ENCODE measurements around the gene GYS1.

DNA sequence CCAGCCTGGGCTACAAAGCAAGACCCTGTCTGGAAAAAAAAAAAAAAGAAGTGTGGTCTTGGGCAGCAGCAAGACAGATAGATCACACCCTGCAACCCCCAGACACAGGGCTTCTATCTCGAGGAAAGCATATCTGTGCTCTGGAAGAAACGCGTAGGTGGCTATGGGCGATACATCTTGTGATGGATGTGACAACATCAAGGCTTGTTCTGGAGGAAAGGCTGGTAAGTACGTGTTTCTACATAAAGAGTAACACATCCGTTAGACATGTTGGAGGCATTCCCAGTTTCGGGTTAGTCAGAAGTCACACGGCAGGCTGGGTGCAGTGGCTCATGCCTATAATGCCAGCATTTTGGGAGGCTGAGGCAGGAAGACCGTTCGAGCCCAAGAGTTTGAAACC is 66.2 kb downstream of the GYS1 start:
- TF ChIP-seq POLR2AphosphoS5 (IDR thresholded peaks at IDR 0.05; ENCODE audit: low read length) (no peak), RB1 (IDR thresholded peaks at IDR 0.05; ENCODE audit: borderline replicate concordance) (no peak), POLR2A (IDR thresholded peaks at IDR 0.05; ENCODE audit: low read depth, low read length) (no peak), ASH2L (IDR thresholded peaks at IDR 0.05; ENCODE audit: borderline replicate concordance, low read depth) (no peak)
- TF ChIP-seq, protein P1, sequence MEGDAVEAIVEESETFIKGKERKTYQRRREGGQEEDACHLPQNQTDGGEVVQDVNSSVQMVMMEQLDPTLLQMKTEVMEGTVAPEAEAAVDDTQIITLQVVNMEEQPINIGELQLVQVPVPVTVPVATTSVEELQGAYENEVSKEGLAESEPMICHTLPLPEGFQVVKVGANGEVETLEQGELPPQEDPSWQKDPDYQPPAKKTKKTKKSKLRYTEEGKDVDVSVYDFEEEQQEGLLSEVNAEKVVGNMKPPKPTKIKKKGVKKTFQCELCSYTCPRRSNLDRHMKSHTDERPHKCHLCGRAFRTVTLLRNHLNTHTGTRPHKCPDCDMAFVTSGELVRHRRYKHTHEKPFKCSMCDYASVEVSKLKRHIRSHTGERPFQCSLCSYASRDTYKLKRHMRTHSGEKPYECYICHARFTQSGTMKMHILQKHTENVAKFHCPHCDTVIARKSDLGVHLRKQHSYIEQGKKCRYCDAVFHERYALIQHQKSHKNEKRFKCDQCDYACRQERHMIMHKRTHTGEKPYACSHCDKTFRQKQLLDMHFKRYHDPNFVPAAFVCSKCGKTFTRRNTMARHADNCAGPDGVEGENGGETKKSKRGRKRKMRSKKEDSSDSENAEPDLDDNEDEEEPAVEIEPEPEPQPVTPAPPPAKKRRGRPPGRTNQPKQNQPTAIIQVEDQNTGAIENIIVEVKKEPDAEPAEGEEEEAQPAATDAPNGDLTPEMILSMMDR (IDR thresholded peaks at IDR 0.05 in 2 of 3, conservative IDR thresholded peaks at IDR 0.05 in 1 of 3; ENCODE audit: control insufficient read depth in 2 of 3, extremely low read depth in 1 of 3, insufficient read depth in 1 of 3, low read depth in 3 of 3, low read length in 3 of 3) = no peak
- TF ChIP-seq, protein P2, sequence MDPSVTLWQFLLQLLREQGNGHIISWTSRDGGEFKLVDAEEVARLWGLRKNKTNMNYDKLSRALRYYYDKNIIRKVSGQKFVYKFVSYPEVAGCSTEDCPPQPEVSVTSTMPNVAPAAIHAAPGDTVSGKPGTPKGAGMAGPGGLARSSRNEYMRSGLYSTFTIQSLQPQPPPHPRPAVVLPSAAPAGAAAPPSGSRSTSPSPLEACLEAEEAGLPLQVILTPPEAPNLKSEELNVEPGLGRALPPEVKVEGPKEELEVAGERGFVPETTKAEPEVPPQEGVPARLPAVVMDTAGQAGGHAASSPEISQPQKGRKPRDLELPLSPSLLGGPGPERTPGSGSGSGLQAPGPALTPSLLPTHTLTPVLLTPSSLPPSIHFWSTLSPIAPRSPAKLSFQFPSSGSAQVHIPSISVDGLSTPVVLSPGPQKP (IDR thresholded peaks at IDR 0.05; ENCODE audit: low read depth, low read length) = no peak

Data from GM12878 (cell line).